ENCODE results near the gene SULT6B1. TPM values are rescaled to one million over a fixed set of nuclear protein-coding genes. Genes with fewer than 3 reads are reported as not detected.
"Not testable (repeated sequence)": the region's sequence is repeated elsewhere in the genome, so short reads cannot be mapped to it uniquely, and the experiment has no call there.

Gene SULT6B1
- not detected in 2 replicates for total RNA-seq

- DNase-seq (ENCODE audit: low read depth, low spot score) = no peak
These were observed at the start of gene SULT6B1 for GRCh38 chr2:37188570-37188969. SULT6B1 (minus strand) TSS chr2:37188670; CDS start chr2:37188640, 30 bp downstream.

- DNase-seq (ENCODE audit: low read depth, low spot score) = no peak
These were observed 43.9 kb upstream of the SULT6B1 start for GRCh38 chr2:37232131-37232933.

GRCh38 chr2:37231241-37232130 lies 43.0 kb upstream of the SULT6B1 start, which contains the start of the genes CEBPZ and NDUFAF7:
CEBPZ (minus strand) TSS chr2:37231596; CDS start chr2:37231567, 29 bp downstream.
NDUFAF7 (plus strand) TSS chr2:37231658; CDS start chr2:37231706, 48 bp downstream.
- peak; percentile 81 for DNase-seq (ENCODE audit: low read depth, low spot score)

GRCh38 chr2:37230581-37230980 lies 42.1 kb upstream of the SULT6B1 start:
- DNase-seq (ENCODE audit: low read depth, low spot score) = no peak

GRCh38 chr2:37228788-37229187 lies 40.3 kb upstream of the SULT6B1 start:
- DNase-seq (ENCODE audit: low read depth, low spot score) = no peak

- no peak for DNase-seq (ENCODE audit: low read depth, low spot score)
These were observed 38.4 kb upstream of the SULT6B1 start for GRCh38 chr2:37226863-37227262.

GRCh38 chr2:37225129-37225528 lies 36.7 kb upstream of the SULT6B1 start:
- not testable (repeated sequence) for DNase-seq (ENCODE audit: low read depth, low spot score)

- DNase-seq (ENCODE audit: low read depth, low spot score) = no peak
These were observed 35.6 kb upstream of the SULT6B1 start for GRCh38 chr2:37224063-37224462.

GRCh38 chr2:37223131-37223530 lies 34.7 kb upstream of the SULT6B1 start:
- DNase-seq (ENCODE audit: low read depth, low spot score) = no peak

GRCh38 chr2:37219046-37219445 lies 30.6 kb upstream of the SULT6B1 start:
- DNase-seq (ENCODE audit: low read depth, low spot score) = no peak

GRCh38 chr2:37215250-37215649 lies 26.8 kb upstream of the SULT6B1 start:
- DNase-seq (ENCODE audit: low read depth, low spot score) = no peak

- DNase-seq (ENCODE audit: low read depth, low spot score) = no peak
These were observed 23.5 kb upstream of the SULT6B1 start for GRCh38 chr2:37211939-37212338.

- DNase-seq (ENCODE audit: low read depth, low spot score) = no peak
These were observed 22.7 kb upstream of the SULT6B1 start for GRCh38 chr2:37211212-37211611.

- not testable (repeated sequence) for DNase-seq (ENCODE audit: low read depth, low spot score)
These were observed 18.3 kb upstream of the SULT6B1 start for GRCh38 chr2:37206760-37207159.

GRCh38 chr2:37205689-37206341 lies 17.3 kb upstream of the SULT6B1 start:
- no peak for DNase-seq (ENCODE audit: low read depth, low spot score)

- not testable (repeated sequence) for DNase-seq (ENCODE audit: low read depth, low spot score)
These were observed 16.7 kb upstream of the SULT6B1 start for GRCh38 chr2:37205071-37205661.

GRCh38 chr2:37203708-37204107 lies 15.2 kb upstream of the SULT6B1 start:
- no peak for DNase-seq (ENCODE audit: low read depth, low spot score)

- no peak for DNase-seq (ENCODE audit: low read depth, low spot score)
These were observed 13.3 kb upstream of the SULT6B1 start for GRCh38 chr2:37201766-37202165.

GRCh38 chr2:37201208-37201607 lies 12.7 kb upstream of the SULT6B1 start:
- DNase-seq (ENCODE audit: low read depth, low spot score) = no peak

- no peak for DNase-seq (ENCODE audit: low read depth, low spot score)
These were observed 10.2 kb upstream of the SULT6B1 start for GRCh38 chr2:37198681-37199065.

Measured in pulmonary artery endothelial cell (primary cell).